Liver (tissue), 9 donors: ENCODE measurements around the gene GREB1L. TPM values are rescaled to one million over a fixed set of nuclear protein-coding genes. Genes with fewer than 3 reads are reported as not detected.

Source experiments
- DNase-seq: peaks from one replicate; pipeline ENCODE4 v3.0.0-alpha.2; 2017; ENCODE audit warnings: low spot score
- H3K27ac ChIP-seq, 2 donors: one replicate each; pipeline ENCODE4 v1.7.0; 2013; ENCODE audit warnings: inconsistent platforms in 2 of 2, low read length in 2 of 2, control low read depth in 1 of 2, low read depth in 1 of 2, mild to moderate bottlenecking in 1 of 2
- H3K27me3 ChIP-seq, 4 donors: one replicate each; pipeline versions ENCODE4 v1.6.1 to v1.7.0; 2013; ENCODE audit warnings: low read length in 3 of 4, inconsistent platforms in 1 of 4, mild to moderate bottlenecking in 1 of 4, moderate library complexity in 1 of 4; ENCODE audit not compliant: control insufficient read depth in 4 of 4, insufficient read depth in 4 of 4
- H3K36me3 ChIP-seq, 4 donors: one replicate each; pipeline versions ENCODE4 v1.6.1 to v1.7.0; 2013; ENCODE audit warnings: low read length in 3 of 4, mild to moderate bottlenecking in 3 of 4, low read depth in 1 of 4, moderate library complexity in 1 of 4; ENCODE audit not compliant: control insufficient read depth in 4 of 4, insufficient read depth in 3 of 4
- H3K4me1 ChIP-seq, 4 donors: one replicate each; pipeline versions ENCODE4 v1.6.1 to v1.7.0; 2013; ENCODE audit warnings: low read length in 3 of 4, mild to moderate bottlenecking in 3 of 4, moderate library complexity in 1 of 4; ENCODE audit not compliant: control insufficient read depth in 4 of 4, insufficient read depth in 4 of 4
- H3K4me3 ChIP-seq, 3 donors: one replicate each; pipeline versions ENCODE4 v1.6.1 to v1.7.0; 2013; ENCODE audit warnings: low read length in 3 of 3, control low read depth in 1 of 3, low read depth in 1 of 3, mild to moderate bottlenecking in 1 of 3
- H3K9ac ChIP-seq, 2 donors: one replicate each; pipeline ENCODE4 v1.7.0; 2013; ENCODE audit warnings: low read length in 2 of 2, mild to moderate bottlenecking in 2 of 2, moderate library complexity in 2 of 2, control low read depth in 1 of 2, low read depth in 1 of 2
- H3K9me3 ChIP-seq, 4 donors: one replicate each; pipeline versions ENCODE4 v1.6.1 to v1.7.0; 2013; ENCODE audit warnings: low read length in 3 of 4; ENCODE audit not compliant: control insufficient read depth in 4 of 4
- ATF3 ChIP-seq: IDR thresholded peaks from 2 replicates; pipeline ENCODE4 v1.6.1; 2016; ENCODE audit warnings: antibody characterized with exemption
- EGR1 ChIP-seq, 2 donors: IDR thresholded peaks; 2 replicates each; pipeline ENCODE4 v1.6.1; 2016 to 2018; ENCODE audit warnings: antibody characterized with exemption in 2 of 2, low read depth in 2 of 2
- FOXA1 ChIP-seq: IDR thresholded peaks from 2 replicates; pipeline ENCODE4 v1.6.1; 2016; ENCODE audit warnings: antibody characterized with exemption
- FOXA2 ChIP-seq: IDR thresholded peaks from 2 replicates; pipeline ENCODE4 v1.6.1; 2016; ENCODE audit warnings: antibody characterized with exemption
- GABPA ChIP-seq, 2 donors: IDR thresholded peaks in 1 of 2; conservative IDR thresholded peaks in 1 of 2; 2 replicates each; pipeline ENCODE4 v1.6.1; 2016; ENCODE audit warnings: antibody characterized with exemption in 2 of 2, mild to moderate bottlenecking in 1 of 2, moderate library complexity in 1 of 2
- HNF4A ChIP-seq, 2 donors: conservative IDR thresholded peaks; 2 replicates each; pipeline ENCODE4 v1.6.1; 2016; ENCODE audit warnings: antibody characterized with exemption in 2 of 2, mild to moderate bottlenecking in 2 of 2
- HNF4G ChIP-seq: IDR thresholded peaks from 2 replicates; pipeline ENCODE4 v1.6.1; 2016; ENCODE audit warnings: antibody characterized with exemption
- JUND ChIP-seq, 2 donors: IDR thresholded peaks; 2 replicates each; pipeline ENCODE4 v1.6.1; 2016; ENCODE audit warnings: antibody characterized with exemption in 2 of 2
- MAX ChIP-seq: IDR thresholded peaks from 2 replicates; pipeline ENCODE4 v1.6.1; 2016; ENCODE audit warnings: antibody characterized with exemption
- RAD21 ChIP-seq, 2 donors: IDR thresholded peaks; 2 replicates each; pipeline ENCODE4 v1.6.1; 2016; ENCODE audit warnings: antibody characterized with exemption in 2 of 2, mild to moderate bottlenecking in 2 of 2
- RXRA ChIP-seq, 2 donors: IDR thresholded peaks; 2 replicates each; pipeline ENCODE4 v1.6.1; 2017 to 2018; ENCODE audit warnings: antibody characterized with exemption in 2 of 2, mild to moderate bottlenecking in 1 of 2
- SP1 ChIP-seq: IDR thresholded peaks from 2 replicates; pipeline ENCODE4 v1.6.1; 2018; ENCODE audit warnings: antibody characterized with exemption, mild to moderate bottlenecking
- TAF1 ChIP-seq: conservative IDR thresholded peaks from 2 replicates; pipeline ENCODE4 v1.6.1; 2016; ENCODE audit warnings: antibody characterized with exemption, mild to moderate bottlenecking
- YY1 ChIP-seq: IDR thresholded peaks from 2 replicates; pipeline ENCODE4 v1.6.1; 2016; ENCODE audit warnings: antibody characterized with exemption, mild to moderate bottlenecking
- ZBTB33 ChIP-seq: IDR thresholded peaks from 2 replicates; pipeline ENCODE4 v1.6.1; 2016; ENCODE audit warnings: antibody characterized with exemption
- WGBS: extraction: QIAGEN DNeasy Blood & Tissue Kit; methylation state at CpG from one replicate; pipeline ENCODE4 v1.1.7; 2013; 5-methylcytosine and 5-hydroxymethylcytosine counted together
- polyA plus RNA-seq, 2 donors: library from polyadenylated mRNA; stranded (reverse) in 1 of 2; unstranded in 1 of 2; fragments of 200-250 nt in 1 of 2; fragments of >200 nt in 1 of 2; fragmentation: Nextera tagmentation in 1 of 2; extraction: Ambion mirVana in 1 of 2; gene quantifications; one replicate each; pipeline versions ENCODE4 v1.2.1 to v1.2.3, GENCODE V29; 2013 to 2015
- total RNA-seq, 2 donors: library from RNA; depleted of rRNA; stranded (reverse); fragments of >200 nt; gene quantifications; one replicate each; pipeline ENCODE4 v1.2.3, GENCODE V29; 2014
- TF ChIP-seq, protein P1 (sequence below): fragments of 150-350 bp; IDR thresholded peaks from 2 replicates; pipeline ENCODE4 v1.5.1; 2017; ENCODE audit warnings: improper control_type of control experiment, low read depth, low read length; ENCODE audit not compliant: missing input control
- TF ChIP-seq, protein P2 (sequence below): IDR thresholded peaks from 2 replicates; pipeline ENCODE4 v1.6.1; 2016; ENCODE audit warnings: antibody characterized with exemption, mild to moderate bottlenecking
- donor health status: healthy.
- donor health status: healthy.
- donor health status: healthy.
- donor health status: healthy.
- donor health status: healthy.

Gene GREB1L
- total and polyA plus RNA-seq, 4 donors, result 1.2 to 13.1 (median 3.0) TPM

- no peaks in the 10 kb centered on the region for H3K27me3 ChIP-seq
- peaks cover 2 to 16% (median 15%) of the 10 kb centered on the region in 4 donors for H3K4me1 ChIP-seq
- no peak overlapping the region for H3K4me3 ChIP-seq
- H3K9me3 ChIP-seq, result no peaks in the 10 kb centered on the region
- no peak overlapping the region for H3K27ac ChIP-seq
- no peak overlapping the region for H3K9ac ChIP-seq
- H3K36me3 ChIP-seq, result no peaks in the 10 kb centered on the region
- DNase-seq, result no peak
- WGBS, result 96% methylated on average over 10 of the region's 10 CpGs
- TF ChIP-seq YY1 (no peak), ZBTB33 (no peak), RAD21 (IDR thresholded peaks at IDR 0.05) (no peak), GABPA (IDR thresholded peaks at IDR 0.05 in 1 of 2, conservative IDR thresholded peaks at IDR 0.05 in 1 of 2) (no peak), FOXA1 (no peak), FOXA2 (no peak), ATF3 (no peak)
- TF ChIP-seq, protein P1, sequence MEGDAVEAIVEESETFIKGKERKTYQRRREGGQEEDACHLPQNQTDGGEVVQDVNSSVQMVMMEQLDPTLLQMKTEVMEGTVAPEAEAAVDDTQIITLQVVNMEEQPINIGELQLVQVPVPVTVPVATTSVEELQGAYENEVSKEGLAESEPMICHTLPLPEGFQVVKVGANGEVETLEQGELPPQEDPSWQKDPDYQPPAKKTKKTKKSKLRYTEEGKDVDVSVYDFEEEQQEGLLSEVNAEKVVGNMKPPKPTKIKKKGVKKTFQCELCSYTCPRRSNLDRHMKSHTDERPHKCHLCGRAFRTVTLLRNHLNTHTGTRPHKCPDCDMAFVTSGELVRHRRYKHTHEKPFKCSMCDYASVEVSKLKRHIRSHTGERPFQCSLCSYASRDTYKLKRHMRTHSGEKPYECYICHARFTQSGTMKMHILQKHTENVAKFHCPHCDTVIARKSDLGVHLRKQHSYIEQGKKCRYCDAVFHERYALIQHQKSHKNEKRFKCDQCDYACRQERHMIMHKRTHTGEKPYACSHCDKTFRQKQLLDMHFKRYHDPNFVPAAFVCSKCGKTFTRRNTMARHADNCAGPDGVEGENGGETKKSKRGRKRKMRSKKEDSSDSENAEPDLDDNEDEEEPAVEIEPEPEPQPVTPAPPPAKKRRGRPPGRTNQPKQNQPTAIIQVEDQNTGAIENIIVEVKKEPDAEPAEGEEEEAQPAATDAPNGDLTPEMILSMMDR, result no peak
- TF ChIP-seq, protein P2, sequence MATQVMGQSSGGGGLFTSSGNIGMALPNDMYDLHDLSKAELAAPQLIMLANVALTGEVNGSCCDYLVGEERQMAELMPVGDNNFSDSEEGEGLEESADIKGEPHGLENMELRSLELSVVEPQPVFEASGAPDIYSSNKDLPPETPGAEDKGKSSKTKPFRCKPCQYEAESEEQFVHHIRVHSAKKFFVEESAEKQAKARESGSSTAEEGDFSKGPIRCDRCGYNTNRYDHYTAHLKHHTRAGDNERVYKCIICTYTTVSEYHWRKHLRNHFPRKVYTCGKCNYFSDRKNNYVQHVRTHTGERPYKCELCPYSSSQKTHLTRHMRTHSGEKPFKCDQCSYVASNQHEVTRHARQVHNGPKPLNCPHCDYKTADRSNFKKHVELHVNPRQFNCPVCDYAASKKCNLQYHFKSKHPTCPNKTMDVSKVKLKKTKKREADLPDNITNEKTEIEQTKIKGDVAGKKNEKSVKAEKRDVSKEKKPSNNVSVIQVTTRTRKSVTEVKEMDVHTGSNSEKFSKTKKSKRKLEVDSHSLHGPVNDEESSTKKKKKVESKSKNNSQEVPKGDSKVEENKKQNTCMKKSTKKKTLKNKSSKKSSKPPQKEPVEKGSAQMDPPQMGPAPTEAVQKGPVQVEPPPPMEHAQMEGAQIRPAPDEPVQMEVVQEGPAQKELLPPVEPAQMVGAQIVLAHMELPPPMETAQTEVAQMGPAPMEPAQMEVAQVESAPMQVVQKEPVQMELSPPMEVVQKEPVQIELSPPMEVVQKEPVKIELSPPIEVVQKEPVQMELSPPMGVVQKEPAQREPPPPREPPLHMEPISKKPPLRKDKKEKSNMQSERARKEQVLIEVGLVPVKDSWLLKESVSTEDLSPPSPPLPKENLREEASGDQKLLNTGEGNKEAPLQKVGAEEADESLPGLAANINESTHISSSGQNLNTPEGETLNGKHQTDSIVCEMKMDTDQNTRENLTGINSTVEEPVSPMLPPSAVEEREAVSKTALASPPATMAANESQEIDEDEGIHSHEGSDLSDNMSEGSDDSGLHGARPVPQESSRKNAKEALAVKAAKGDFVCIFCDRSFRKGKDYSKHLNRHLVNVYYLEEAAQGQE, result no peak
Observed at GRCh38 chr18:21459706-21460286, 217.8 kb downstream of the GREB1L start.

- no peak for TF ChIP-seq RXRA (IDR thresholded peaks at IDR 0.05)
- TF ChIP-seq, protein P1, result no peak
- no peak for TF ChIP-seq MAX
- no peak for TF ChIP-seq GABPA (IDR thresholded peaks at IDR 0.05 in 1 of 2, conservative IDR thresholded peaks at IDR 0.05 in 1 of 2)
- no peak for TF ChIP-seq ATF3
- no peak for TF ChIP-seq RAD21 (IDR thresholded peaks at IDR 0.05)
- TF ChIP-seq HNF4A (conservative IDR thresholded peaks at IDR 0.05), result no peak
- no peak for TF ChIP-seq HNF4G
- no peak for TF ChIP-seq SP1
- TF ChIP-seq EGR1 (IDR thresholded peaks at IDR 0.05; ENCODE audit: low read depth in 2 of 2), result no peak
- no peak for TF ChIP-seq JUND (IDR thresholded peaks at IDR 0.05)
- no peak for TF ChIP-seq FOXA2
- no peak for TF ChIP-seq TAF1
- 91% methylated on average over 4 of the region's 4 CpGs for WGBS
Observed at GRCh38 chr18:21461460-21461859, 219.4 kb downstream of the GREB1L start.

More at GRCh38 chr18:21461460-21461859, 219.4 kb downstream of the GREB1L start:
- no peak for DNase-seq
- Histone ChIP-seq H3K27ac (no peak overlapping the region), H3K4me1 (peaks cover 0 to 14% (median 9%) of the 10 kb centered on the region in 4 donors), H3K27me3 (no peaks in the 10 kb centered on the region), H3K36me3 (no peaks in the 10 kb centered on the region), H3K9me3 (no peaks in the 10 kb centered on the region), H3K4me3 (no peak overlapping the region), H3K9ac (no peak overlapping the region)
